ENCODE results near the gene MBOAT2.
"Not testable (repeated sequence)": the region's sequence is repeated elsewhere in the genome, so short reads cannot be mapped to it uniquely, and the experiment has no call there.

Gene MBOAT2

GRCh38 chr2:9003616-9004337 lies at the start of gene MBOAT2:
TSS of gene MBOAT2 (minus strand) at chr2:9003684. CDS start at chr2:9003614, 70 bp downstream.
- DNase-seq (ENCODE audit: low spot score), result peak; percentile 91

- no peak for DNase-seq (ENCODE audit: low spot score)
Observed at GRCh38 chr2:9052821-9053533, 49.5 kb upstream of the MBOAT2 start.

- DNase-seq (ENCODE audit: low spot score), result not testable (repeated sequence)
Observed at GRCh38 chr2:9051451-9051850, 48.0 kb upstream of the MBOAT2 start.

GRCh38 chr2:9050122-9050809 lies 46.8 kb upstream of the MBOAT2 start:
- DNase-seq (ENCODE audit: low spot score), result no peak

- no peak for DNase-seq (ENCODE audit: low spot score)
Observed at GRCh38 chr2:9045595-9045994, 42.1 kb upstream of the MBOAT2 start.

GRCh38 chr2:9043491-9043890 lies 40.0 kb upstream of the MBOAT2 start:
- DNase-seq (ENCODE audit: low spot score), result not testable (repeated sequence)

GRCh38 chr2:9037166-9037565 lies 33.7 kb upstream of the MBOAT2 start:
- no peak for DNase-seq (ENCODE audit: low spot score)

GRCh38 chr2:9033385-9034168 lies 30.1 kb upstream of the MBOAT2 start:
- no peak for DNase-seq (ENCODE audit: low spot score)

- DNase-seq (ENCODE audit: low spot score), result no peak
Observed at GRCh38 chr2:9032536-9033255, 29.2 kb upstream of the MBOAT2 start.

- no peak for DNase-seq (ENCODE audit: low spot score)
Observed at GRCh38 chr2:9032121-9032520, 28.6 kb upstream of the MBOAT2 start.

GRCh38 chr2:9031246-9031645 lies 27.8 kb upstream of the MBOAT2 start:
- DNase-seq (ENCODE audit: low spot score), result no peak

GRCh38 chr2:9030841-9031240 lies 27.4 kb upstream of the MBOAT2 start:
- no peak for DNase-seq (ENCODE audit: low spot score)

GRCh38 chr2:9030190-9030589 lies 26.7 kb upstream of the MBOAT2 start:
- DNase-seq (ENCODE audit: low spot score), result no peak

GRCh38 chr2:9029721-9030120 lies 26.2 kb upstream of the MBOAT2 start:
- DNase-seq (ENCODE audit: low spot score), result no peak

- DNase-seq (ENCODE audit: low spot score), result no peak
Observed at GRCh38 chr2:9027884-9028283, 24.4 kb upstream of the MBOAT2 start.

GRCh38 chr2:9025746-9026145 lies 22.3 kb upstream of the MBOAT2 start:
- DNase-seq (ENCODE audit: low spot score), result no peak

- no peak for DNase-seq (ENCODE audit: low spot score)
Observed at GRCh38 chr2:9024575-9024974, 21.1 kb upstream of the MBOAT2 start.

GRCh38 chr2:9021563-9022211 lies 18.2 kb upstream of the MBOAT2 start:
- peak; percentile 44 for DNase-seq (ENCODE audit: low spot score)

GRCh38 chr2:9020267-9020666 lies 16.8 kb upstream of the MBOAT2 start:
- no peak for DNase-seq (ENCODE audit: low spot score)

GRCh38 chr2:9018534-9018933 lies 15.1 kb upstream of the MBOAT2 start:
- DNase-seq (ENCODE audit: low spot score), result no peak

GRCh38 chr2:9018109-9018508 lies 14.6 kb upstream of the MBOAT2 start:
- no peak for DNase-seq (ENCODE audit: low spot score)
